DMS79 treated with DMSO at 0.1 percent for 48 hours (cell line): Measurements from ENCODE around the gene UBE2O.
A peak's percentile ranks its signal among the peaks of the same experiment; 100 is the strongest.

ENCODE experiments used
- DNase-seq: peaks from one replicate; lab custom pipeline; 2025; lab: John Stamatoyannopoulos, UW

UBE2O gene

DNA sequence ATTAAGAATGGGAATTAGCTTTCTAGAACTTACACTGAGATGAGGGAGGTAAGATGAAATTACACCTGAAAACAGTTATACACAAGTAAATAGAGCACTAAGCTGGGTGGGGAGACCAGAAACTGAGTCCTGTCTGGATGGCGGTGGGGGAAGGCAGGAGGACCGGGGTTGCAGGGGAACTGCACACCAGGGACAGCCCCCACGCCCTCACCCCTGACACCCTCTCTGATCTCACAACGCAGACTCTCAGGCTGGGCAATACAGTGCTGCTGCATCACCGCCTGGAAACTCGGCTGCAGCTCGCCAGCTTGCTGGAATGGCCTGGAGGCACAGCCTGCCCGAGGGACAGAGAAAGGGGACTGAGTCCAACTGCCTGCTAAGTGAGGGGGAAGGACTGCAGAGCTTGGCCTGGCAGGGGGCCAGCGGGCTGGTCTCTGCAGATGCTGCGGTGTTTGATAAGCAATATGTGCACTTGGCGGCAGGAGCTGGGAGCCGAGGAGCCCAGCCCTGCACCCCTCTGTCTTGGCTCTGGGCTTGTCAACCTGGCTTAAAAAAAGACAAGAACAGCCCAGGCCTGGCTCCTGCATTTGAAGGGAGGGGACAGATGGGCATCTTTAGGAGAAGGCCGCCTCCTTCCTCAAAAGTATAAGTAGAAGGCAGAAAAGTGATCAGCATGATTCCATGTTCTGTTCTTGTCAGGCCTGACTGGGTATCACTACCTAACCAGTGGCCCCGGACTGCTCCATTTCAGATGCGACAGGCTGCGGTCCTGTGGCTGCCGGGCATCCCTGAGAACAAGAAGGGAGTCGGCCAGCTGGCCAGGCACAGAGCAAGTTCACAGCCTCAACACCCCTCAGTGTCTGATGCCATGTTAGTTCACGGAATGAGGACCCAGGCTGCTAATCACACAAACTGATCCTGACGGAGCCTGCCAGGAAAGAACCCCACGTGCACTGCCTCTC is 38.3 kb downstream of the UBE2O start:
- peak; percentile 73 for DNase-seq

DNA sequence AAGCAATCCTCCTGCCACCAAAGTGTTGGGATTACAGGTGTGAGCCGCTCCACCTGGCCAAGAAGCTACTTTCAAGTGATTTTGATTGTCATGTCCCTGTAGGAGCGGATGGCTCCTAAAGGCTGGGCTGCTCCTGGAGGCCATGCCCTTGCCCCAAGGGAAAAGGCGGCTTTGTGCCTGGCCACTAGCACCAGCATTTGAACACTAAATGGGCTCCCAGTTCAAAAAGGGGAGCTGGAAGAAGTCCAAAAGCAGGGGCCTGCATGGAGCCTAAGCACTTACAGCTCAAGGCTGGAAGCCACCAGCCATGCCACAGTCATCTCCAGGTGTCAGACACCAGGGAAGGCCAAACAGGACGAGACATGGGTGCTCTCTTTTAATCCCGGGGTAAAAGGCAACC is 41.7 kb downstream of the UBE2O start:
- no peak for DNase-seq

DNA sequence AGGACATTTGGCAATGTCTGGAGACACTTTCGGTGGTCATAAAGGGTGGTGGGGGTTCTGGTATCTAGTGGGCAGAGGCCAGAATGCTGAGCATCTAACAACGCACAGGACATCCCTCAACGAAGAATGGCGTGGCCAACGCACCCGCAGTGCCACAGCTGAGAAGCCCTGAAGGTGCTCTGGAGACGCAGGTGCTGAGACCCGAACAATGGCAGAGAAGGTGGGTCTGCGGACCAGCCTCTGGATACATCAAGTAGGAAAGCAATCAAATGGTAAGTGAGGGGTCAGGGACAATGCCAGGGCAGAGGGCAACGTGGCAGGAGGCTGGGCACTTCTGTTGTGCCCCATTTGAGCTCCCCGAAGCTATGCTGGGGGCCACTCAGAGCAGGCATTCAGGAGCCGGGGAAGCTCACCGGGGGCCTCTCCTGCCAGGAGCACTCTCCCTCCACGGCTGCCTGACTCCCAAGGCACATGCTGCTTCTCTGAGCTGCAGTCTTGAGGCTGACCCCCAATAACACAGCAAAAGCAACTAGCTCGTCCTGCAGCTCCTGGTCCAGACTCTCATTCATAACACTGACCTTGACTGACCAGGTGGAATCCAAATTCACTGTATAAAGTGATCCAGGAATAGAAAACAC is 42.5 kb downstream of the UBE2O start:
- DNase-seq: peak; percentile 27

DNA sequence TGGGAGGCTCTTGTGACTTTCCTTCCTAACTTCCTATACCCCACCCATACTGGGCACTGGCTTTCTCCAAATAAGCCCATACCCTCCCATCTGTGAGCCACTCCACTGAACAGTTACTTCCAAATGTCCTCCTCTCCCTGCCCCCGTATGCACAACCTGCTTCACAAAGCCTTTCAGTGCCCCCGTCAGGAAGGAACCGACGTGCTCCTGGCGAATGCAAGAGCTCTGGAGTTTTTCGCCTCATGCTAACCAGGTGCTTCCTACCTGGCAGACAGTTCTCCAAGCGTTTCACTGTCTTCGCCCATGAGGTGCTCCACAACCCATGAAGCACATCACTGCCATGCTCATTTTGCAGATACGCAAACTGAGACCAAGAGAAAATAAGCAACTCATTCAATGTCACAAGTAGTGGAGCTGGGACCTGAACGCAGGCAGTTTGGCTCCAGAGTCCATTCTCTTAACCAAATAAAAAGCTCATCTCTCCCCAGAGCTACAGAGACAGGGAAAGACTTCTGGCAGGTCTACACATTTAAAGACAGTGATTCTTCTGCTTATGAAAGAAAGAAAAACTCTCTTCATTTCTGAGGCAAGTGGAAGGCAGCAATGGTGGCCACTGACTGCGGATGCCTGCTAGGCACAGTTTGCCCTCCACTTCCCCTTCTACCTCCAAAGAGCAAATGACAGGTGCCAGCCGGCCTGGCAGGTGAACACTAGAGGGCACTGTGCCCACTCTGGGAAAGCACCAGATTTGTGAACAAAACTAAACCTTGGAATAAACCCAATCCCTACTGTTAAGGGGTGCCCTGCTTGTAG is 44.7 kb downstream of the UBE2O start:
- DNase-seq: peak; percentile 55

DNA sequence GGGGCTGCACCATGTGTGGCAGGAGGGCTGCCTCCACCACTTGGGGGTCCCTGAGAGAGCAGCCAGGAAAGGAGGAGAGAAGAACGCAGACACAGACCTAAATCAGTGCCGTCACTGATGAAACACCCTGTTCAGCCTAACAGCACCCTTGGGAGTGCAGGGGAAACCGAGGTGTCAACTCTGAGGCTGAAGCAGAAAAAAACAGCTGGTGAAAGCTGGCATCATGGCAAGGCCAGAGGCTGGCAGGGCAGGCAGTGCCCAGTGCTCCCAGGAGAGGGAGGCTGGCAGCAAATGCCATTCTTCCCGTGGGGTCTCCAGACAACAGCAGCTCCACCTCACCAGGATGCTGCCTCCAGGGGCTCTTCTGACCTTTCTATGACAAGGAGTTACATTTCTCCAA is 45.4 kb downstream of the UBE2O start:
- no peak for DNase-seq

DNA sequence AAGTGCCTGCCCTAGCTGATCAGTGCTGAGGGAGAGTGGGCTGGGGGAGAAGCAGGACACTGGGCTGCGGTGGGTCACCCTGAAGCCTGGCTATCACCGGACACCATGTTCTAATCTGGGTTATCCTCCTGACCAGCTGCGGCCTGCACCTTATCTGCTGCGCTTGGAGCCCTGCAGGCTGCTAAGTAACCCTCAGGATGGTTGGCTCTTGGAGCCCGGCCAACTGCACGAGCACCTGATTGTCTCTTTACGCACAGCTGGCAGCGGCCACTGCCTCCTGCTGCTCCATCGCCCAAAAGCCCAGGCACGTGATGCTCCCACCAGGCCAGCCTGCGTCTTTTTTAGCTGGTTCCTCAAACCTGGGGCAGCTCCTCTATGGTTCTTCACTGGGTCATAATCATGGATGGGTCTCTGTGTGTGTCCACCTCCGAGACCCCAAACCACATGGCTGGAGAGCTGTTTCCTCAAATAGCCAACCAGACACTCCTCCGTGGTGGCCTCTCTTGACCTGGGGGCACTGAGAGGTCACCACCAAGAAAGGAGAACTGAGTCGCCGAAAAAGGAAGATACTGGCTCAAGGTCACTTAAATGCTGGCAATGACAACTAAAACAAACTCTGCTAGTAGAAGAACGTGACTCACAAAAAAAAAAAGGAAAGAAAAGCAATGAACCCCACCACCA is 46.8 kb downstream of the UBE2O start:
- DNase-seq: peak; percentile 74

DNA sequence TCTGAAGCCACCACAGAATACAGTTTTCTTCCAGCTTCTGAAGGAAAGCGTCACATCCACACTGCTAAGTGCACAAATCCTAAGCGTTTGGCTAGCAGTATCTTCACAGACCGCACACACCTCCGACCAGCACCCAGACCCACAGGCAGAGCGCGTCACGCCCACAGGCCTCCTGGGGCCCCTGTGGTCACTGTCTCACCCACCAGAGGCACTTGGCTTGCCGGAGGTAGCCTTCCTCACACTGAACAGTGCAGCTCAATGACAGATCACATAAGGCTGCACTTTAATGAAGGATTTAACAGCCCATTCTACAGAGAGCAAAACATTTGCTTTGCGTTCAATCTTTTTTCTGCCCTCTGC is 47.4 kb downstream of the UBE2O start:
- no peak for DNase-seq

DNA sequence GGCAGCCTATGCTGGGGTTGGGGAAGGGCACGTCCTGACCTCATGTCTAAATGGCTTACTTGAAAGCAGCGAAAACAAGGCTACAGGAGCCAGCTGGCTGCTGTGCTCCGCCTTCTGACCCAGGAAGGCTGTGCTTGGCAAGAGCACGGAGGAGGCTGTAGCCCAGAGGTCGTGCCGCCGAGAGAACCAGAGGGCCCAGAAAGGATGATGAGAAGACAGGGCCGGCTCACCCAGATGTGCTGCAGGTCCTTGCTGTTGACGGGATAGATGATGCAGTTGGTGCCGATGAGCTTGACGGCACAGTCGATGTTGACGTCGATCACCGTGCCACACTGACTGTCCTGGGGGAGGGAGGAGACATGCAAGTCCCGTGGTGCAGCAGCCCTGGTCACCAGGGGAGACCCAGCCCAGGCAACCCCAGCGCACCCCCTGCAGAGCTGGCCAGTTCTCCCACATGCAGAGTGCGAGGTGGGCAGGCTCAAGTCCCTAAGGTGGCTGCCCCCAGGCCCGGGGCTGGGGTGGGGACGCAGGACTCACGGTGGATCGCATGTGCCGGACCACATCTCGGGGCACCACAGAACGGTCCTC is 47.9 kb downstream of the UBE2O start:
- no peak for DNase-seq

DNA sequence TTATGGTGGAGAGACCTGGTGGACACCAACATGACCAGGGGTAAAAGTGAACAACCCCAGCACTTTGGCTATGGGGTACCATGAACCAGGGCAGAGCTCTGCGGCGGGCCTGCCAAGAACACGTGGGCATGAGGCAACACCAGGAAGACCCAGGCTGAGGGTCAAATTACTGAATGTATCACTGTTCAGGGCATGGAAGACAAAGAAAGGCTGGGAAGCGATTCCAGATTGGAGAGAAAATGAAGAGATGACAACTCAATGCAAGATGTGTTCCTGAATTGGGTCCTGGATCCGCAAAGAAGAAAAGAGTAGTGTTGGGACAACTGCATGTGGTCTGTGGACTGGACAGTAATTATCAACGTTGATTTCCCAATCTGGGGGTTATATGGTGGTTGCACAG is 48.7 kb downstream of the UBE2O start:
- no peak for DNase-seq

DNA sequence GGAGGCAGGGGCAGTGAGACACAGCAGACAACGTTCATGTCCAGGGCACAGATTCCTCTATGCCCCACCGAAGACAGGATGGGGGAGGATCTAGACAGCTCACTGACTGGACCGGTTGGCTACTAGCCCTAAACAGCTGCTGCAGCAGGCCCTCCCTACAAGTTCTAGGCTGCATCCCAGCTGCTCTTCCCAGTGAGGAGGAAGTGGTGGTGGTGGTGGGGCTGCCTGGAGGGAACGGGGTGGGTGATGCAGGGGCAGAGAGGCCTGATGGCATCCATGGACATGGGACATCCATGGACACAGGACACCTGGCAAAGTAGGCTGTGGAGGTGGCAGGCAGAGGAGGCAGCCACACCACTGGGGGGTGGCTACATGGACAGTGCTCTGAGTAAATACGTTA is 50.2 kb downstream of the UBE2O start:
- no peak for DNase-seq

DNA sequence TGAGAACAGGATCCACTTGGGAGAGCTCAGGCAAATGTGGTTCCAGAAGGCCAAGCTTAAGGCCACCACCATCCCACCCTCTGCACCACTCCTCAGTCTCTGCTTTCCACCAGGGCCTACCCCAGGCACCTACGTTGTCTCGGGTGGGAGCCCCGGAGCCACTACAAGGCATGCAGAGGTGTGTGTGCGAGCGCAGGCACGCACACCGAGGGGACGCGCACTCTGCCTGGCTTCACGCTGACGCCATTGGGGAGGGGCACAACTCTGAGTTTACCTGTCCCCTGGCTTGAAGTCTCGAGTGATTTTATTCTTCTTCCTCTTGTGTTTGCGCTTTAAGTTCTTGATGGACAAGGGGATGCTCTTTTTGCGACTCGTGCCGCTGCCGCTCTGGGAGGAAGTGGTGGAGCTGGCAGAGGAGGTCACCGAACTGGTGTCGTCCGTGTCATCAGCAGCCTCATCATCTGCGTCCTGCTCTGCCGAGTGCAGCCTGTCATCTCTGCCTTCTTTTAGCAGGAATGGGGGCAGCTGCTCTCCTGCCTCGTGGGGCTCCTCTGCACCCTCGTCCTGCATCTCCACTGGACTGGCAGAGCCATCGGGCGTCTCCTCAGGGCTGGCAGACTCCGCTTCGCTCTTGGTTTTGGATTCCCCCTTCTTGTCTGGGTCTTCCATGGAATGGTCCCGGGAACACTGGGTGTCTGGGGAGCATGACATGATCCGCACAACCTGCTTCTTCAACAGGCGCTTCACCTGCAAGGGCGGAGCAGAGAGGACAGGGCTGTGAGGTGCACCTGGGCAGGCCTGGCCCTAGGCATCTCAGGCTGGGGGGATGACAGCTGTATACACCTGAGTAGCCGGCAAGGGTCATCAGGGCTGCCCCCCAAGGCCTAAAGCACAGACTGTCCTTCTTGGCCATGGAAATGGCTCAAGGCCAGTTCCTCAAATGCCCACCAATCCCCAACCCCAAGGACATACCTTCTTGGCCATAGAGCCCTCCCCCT is 53.5 kb downstream of the UBE2O start:
- DNase-seq: no peak

DNA sequence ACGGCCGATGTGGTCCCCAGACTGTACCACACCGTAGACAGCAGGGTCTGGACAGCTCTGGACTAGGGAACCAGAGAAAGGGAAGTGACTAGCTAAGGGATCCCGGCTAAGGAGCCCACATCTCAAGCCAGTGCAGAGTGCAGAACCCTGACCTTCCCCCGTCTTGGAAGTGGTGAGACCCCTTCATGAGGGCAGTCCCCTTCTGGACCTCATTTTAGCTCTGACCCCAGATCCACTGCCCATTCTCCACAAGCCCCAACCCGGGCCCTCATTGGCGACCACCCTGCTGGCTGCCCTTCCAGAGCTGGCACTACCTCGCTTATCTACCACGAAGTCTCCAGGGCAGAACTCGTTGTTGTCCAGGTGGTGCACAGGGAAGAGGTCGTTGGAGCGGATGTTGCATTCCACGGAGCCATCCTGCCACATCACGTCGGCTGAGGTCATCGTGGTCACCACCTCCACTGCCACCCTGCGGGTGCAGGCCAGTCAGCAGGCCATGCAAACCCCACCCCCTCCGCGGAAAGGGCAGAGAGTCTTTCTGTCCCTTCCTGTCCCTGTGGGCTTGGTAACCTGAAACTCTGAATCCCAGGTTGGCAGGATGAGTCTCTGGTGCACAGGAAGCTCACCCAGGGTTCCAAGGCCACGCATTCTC is 54.3 kb downstream of the UBE2O start:
- DNase-seq: no peak

DNA sequence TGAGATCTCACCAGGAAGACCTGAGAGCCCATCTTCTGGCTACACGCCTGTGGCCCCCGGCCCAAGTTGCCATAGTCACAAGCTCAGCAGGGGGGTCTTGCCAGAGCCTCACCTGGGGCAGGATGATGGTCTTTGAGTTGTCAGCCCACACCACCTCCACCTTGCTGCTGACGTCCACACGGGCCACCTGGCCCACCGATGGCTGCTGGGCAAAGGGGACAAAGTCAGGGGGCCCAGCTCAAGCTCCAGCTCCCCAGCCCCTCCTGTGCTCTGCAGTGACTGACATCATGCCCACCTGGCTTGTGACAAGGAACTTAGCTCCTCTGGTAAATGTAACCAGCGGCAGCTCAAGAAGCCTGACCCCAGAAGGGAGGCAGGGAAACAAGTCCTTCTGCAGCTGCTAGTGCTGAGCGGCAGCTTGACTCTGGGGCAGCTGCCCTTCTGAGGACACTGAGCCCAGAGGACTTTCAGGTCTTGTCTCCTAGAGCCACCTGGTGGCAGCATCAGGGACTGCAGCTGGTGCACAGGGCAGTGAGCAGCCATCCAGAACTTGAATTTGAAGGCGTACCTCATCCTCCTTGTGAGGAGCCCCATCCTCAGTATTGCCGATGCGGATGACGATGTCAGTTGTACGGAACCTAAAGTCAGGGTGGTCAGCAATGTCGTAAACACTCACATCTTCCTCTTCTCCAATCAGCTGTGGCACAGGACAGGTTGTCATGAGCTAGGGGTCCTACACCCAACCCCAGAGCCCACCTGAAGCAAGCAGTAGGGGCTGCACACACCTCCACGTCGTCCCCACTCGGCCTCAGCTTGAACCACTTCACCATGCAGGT is 55.0 kb downstream of the UBE2O start:
- peak; percentile 28 for DNase-seq

DNA sequence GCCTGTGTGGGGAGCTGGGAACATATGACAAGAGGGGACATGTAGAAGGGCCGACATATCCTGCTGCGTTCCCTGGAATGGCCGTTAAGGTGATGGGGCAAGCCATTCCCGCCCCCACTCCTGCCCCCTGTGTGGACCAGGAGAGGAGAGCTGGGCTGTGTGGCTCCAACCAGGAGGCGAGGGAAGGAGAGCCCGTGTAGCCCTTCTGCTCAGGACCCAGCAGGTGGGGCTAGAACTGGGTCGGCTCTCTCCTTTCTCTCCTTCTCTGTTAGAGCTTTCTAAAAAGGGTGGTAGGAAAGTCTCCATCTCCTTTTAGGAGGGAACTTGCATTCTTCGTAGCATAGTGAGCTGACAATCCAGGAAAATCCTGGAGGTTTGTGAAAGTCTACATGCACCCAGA is 55.8 kb downstream of the UBE2O start:
- no peak for DNase-seq

DNA sequence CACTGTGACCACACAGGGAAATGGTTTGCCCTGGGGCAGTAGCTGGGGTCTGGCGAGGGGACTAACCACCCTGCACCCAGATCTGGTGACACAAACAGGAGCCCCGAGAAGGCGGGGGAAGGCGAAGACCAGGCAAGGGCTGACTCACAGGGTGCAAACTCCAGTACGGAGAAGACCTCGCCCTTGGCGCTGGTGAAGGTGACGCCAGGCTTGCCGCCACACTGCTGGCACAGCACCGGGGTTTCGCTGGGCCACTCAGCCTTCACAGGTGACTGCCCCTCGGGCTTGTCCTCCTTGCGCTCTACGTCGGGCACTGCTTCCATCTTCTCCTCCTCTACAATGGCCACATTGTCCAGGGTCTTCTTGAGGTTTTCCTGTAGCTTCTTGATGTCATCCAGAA is 57.0 kb downstream of the UBE2O start:
- no peak for DNase-seq

DNA sequence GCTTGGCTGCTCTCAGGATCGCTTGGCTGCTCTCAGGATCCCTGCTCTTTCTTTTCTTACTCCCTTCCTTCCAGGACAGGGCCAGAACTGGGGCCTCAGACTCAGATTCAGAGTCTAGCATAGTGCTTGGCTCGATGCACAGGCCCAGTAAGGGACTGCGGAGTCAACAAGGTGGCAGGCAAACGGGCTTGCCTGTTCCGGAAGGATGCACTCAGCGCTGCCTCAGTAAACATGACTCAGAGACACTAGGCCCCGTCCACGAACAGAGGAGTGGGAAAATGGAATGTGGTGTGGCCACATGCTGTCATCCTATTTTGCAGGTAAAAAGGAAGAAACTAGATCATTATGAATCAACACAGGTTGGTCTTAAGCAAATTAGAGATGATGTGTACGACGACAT is 58.8 kb downstream of the UBE2O start:
- DNase-seq: peak; percentile 46

DNA sequence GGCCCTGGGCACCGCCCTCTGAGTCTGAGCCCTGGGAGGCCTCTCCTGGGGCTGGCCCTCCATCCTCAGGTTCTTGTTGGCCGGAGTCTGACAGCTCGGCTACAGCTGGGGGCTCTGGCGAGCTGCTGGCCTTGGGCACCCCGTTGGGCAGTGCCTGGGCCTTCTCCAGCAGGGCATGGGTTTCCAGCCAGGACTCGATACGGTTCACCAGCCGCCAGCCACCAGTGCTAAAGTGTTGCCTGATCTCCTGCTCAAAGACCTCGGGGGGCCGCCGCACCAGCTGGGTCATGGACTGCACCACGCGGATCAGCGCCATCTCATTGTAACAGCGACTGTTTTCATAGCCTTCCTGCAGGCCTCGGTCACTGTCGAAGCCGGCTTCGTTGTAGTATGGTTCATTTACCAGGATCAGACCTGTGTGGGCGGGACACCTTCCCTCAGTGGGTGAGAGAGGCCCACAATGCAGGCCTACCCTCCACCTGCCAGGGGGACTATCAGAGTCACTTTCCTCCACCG is 61.7 kb downstream of the UBE2O start:
- DNase-seq: no peak

DNA sequence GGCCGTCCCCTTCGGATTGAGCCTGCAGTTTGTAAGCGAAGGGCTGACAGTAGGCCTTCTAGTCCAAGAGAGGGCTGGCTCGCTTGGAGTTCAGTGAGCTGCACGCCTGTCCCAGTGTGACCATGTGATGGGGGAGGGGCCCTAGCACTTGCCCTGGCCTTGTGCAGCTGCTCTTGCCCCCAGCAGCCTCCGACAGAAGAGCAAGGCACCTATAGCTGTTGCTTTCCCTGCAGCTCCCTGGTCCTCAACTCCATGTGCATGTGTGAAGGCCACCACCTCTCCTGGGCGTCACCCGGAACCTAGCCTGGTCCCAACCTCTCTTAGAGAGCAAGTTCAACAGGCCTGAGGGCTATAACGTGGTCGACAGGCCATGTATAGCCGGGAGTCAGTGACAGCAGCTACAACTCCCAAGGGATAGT is 62.9 kb downstream of the UBE2O start:
- DNase-seq: no peak
